Raji (cell line): ENCODE results near the gene HNRNPUL2.
A peak's percentile ranks its signal among the peaks of the same experiment; 100 is the strongest.

Source experiments
- POLR2A ChIP-seq: IDR thresholded peaks from 2 replicates; pipeline ENCODE4 v1.6.1; 2011; ENCODE audit warnings: low read depth, low read length, control low read depth; ENCODE audit not compliant: insufficient read depth

The HNRNPUL2 gene

DNA sequence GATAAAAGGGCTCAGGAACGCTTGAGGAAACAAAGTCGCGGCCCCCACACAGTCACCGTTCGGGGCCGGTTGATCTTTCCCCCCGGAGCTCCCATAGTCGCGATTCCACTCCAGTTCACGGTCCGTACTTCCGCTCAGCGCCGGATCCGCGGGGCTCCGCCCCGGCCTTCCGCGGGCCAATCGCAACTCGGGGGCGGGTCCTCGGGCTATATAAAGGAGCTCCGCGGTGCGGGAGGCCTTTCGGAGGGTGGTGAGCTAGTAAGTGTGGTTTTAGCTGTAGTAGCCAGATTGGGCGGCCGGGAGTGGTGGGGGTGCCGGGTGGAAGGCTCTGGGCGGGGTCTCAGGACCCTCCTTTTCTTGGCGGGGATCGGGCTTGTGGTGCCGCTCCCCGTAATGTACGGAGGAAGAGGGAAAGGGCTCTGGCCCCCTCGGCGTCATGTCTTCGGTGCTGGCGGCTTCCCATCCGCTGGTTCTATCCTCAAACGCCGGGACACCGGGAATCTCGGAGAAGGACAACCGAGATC, 62.1 kb downstream of the HNRNPUL2 start, which contains the start of the genes C11orf98 and CSKMT:
TSS of gene C11orf98 (minus strand) at position 136 of the 524 bp plus-strand sequence. CDS start at position 95, 41 bp downstream.
TSS of gene CSKMT (plus strand) at position 238 of the 524 bp plus-strand sequence. CDS start 568 bp downstream, outside the sequence.
- TF ChIP-seq POLR2A, result peak; percentile 93

DNA sequence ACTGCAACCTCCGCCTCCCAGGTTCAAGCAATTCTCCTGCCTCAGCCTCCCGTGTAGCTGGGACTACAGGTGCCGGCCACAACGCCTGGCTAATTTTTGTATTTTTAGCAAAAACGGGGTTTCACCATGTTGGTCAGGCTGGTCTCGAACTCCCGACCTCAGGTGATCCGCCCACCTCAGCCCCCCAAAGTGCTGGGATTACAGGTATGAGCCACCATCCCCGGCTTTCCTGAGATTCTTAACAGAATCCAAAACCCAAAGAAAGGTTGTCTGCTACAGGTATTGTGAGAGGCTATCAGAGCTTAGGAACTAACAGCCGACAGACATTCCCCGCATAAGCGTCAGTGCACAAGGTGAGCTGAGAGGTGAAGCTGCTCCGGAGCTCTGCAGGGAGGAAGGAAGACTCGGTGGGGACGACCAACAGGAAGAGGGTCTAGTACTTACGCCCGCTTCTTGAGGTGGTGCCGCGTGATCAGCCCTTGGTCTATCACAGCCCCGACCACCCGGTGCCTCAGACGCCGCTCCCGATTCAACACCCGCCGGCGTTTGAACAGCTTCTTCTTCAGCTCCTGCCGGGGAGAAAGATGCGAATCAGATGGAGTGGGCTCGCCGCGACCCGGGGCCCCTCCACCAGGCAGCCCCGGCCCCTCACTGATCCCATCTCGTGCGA, 62.7 kb downstream of the HNRNPUL2 start:
- no peak for TF ChIP-seq POLR2A
